Nephron progenitor cell (in vitro differentiated cells): ENCODE measurements around the gene UNCX.

Experiments
- DNase-seq: peaks from one replicate; pipeline ENCODE4 v3.0.0; 2021
- H3K27ac Mint-ChIP-seq: 2 replicates; pipeline ENCODE4 v1.8.0; 2021; ENCODE audit warnings: mild to moderate bottlenecking, moderate library complexity, mixed read lengths
- H3K27me3 Mint-ChIP-seq: 2 replicates; pipeline ENCODE4 v1.8.0; 2021; ENCODE audit warnings: mild to moderate bottlenecking, low read depth, mixed read lengths; ENCODE audit not compliant: poor library complexity
- H3K36me3 Mint-ChIP-seq: 2 replicates; pipeline ENCODE4 v1.8.0; 2021; ENCODE audit warnings: low read depth, mixed read lengths
- H3K4me1 Mint-ChIP-seq: 2 replicates; pipeline ENCODE4 v1.8.0; 2021; ENCODE audit warnings: mixed read lengths
- H3K4me3 Mint-ChIP-seq: 2 replicates; pipeline ENCODE4 v1.8.0; 2021; ENCODE audit warnings: mild to moderate bottlenecking, moderate library complexity, mixed read lengths
- H3K9me3 Mint-ChIP-seq: 2 replicates; pipeline ENCODE4 v1.8.0; 2021; ENCODE audit warnings: mild to moderate bottlenecking, moderate library complexity, mixed read lengths
- TF ChIP-seq, protein P1 (sequence below): fragments of 200-600 bp; sonication (generic); IDR thresholded peaks from 2 replicates; pipeline ENCODE4 v1.5.0; 2021; ENCODE audit warnings: antibody characterized with exemption

The UNCX gene

DNA sequence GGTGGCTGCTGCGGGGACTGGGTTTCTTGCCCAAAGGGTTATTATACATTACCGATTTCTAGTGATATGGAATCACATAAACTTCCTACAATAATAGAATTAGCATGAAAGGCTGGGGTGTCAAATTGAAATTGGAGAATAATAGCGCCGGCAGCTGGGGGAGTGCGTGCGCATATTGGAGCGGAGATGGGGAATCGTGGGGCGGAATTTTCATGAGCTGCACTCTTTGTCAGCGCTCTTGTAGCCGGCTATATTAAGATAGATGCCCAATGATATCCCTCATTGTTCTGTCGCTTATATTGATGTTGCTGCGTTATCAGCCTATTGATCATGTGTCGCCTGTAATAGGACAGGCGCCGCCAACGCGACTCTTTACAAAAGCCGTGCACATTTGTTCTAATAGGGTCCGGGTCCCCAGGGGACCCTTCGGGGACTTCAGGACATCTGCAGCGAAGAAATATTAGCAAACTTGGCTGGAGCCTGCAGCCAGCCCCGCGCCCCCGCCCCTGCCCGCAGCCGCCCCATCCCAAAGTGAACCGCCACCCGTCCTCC is 5.1 kb downstream of the UNCX start:
- H3K4me3 Mint-ChIP-seq = peak overlapping the region; percentile 77
- no peak for DNase-seq
- H3K27me3 Mint-ChIP-seq = peaks cover 89% of the 10 kb centered on the region
- peaks cover 35% of the 10 kb centered on the region for H3K4me1 Mint-ChIP-seq
- no peak overlapping the region for H3K27ac Mint-ChIP-seq
- H3K9me3 Mint-ChIP-seq = no peaks in the 10 kb centered on the region
- TF ChIP-seq, protein P1, sequence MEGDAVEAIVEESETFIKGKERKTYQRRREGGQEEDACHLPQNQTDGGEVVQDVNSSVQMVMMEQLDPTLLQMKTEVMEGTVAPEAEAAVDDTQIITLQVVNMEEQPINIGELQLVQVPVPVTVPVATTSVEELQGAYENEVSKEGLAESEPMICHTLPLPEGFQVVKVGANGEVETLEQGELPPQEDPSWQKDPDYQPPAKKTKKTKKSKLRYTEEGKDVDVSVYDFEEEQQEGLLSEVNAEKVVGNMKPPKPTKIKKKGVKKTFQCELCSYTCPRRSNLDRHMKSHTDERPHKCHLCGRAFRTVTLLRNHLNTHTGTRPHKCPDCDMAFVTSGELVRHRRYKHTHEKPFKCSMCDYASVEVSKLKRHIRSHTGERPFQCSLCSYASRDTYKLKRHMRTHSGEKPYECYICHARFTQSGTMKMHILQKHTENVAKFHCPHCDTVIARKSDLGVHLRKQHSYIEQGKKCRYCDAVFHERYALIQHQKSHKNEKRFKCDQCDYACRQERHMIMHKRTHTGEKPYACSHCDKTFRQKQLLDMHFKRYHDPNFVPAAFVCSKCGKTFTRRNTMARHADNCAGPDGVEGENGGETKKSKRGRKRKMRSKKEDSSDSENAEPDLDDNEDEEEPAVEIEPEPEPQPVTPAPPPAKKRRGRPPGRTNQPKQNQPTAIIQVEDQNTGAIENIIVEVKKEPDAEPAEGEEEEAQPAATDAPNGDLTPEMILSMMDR = no peak
- H3K36me3 Mint-ChIP-seq = no peaks in the 10 kb centered on the region

DNA sequence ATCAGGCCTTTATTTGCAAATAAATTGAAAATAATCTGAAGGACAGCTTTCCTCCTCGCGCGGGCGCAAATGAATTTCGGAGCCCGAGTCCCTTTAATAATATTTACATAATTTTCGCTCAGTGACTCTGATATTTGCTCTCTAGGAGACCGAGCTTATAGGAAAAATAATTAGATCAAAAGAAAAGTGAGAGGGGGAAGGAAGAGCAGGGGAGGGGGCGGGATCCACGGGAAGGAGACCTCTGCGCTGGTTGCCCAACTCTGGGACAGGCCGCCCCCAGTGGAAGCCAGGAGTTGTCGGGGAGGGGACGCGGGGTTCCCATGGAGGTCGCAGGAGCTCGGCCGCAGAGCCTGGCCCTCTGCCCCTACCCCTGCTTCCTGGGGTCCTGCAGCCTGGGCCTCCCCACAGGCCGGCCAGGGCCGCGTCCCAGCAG is 5.8 kb downstream of the UNCX start:
- TF ChIP-seq, protein P1 = no peak
- DNase-seq = peak; percentile 52
- Mint-ChIP-seq H3K27me3 (peaks cover 93% of the 10 kb centered on the region), H3K36me3 (no peaks in the 10 kb centered on the region), H3K4me3 (peak overlapping the region; percentile 56), H3K27ac (no peak overlapping the region), H3K9me3 (no peaks in the 10 kb centered on the region), H3K4me1 (peaks cover 41% of the 10 kb centered on the region)

DNA sequence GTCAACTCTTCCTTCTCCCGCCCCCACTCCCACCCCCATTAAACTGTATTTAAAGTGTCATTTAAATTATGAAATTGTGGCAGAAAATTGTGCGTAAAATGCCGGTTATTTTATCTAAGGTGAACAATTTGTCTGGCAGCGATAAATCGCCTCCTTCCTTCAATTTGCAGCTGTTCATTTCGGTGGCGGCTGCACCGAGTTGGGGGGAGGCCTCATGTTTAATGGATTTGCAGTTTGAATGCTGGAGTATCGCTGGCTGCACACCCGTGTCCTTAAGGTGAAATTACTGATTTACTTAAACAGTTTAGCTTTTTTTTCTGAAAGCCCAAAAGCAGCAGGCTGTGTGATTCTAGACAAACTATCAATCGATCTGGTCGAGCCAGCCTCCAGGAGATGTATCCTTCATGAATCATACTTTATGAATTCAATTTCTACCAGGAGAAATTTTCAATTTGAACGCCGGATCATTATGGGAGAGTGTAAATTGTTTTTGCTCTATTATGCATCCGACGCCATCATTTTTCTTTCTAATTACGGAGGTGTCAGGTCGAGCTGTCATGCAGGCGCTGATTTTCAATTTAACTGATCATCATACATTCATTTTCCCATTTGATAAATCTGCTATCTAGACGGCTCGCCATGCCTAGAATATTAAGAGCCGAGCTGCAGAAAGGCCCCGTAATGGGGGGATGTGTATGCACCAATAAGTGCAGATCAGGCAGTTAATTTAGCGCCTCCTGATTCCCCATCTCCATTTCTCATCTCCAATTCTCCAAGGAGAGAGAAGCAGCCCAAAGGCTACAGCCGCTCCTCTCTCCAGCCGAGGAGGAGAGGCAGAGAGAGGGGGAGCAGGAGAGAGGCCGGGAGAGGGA is 6.5 kb downstream of the UNCX start:
- TF ChIP-seq, protein P1 = no peak
- H3K27ac Mint-ChIP-seq = no peak overlapping the region
- H3K9me3 Mint-ChIP-seq = no peaks in the 10 kb centered on the region
- peaks cover 93% of the 10 kb centered on the region for H3K27me3 Mint-ChIP-seq
- H3K36me3 Mint-ChIP-seq = no peaks in the 10 kb centered on the region
- DNase-seq = no peak
- peaks cover 47% of the 10 kb centered on the region for H3K4me1 Mint-ChIP-seq
- peak overlapping the region; percentile 77 for H3K4me3 Mint-ChIP-seq

DNA sequence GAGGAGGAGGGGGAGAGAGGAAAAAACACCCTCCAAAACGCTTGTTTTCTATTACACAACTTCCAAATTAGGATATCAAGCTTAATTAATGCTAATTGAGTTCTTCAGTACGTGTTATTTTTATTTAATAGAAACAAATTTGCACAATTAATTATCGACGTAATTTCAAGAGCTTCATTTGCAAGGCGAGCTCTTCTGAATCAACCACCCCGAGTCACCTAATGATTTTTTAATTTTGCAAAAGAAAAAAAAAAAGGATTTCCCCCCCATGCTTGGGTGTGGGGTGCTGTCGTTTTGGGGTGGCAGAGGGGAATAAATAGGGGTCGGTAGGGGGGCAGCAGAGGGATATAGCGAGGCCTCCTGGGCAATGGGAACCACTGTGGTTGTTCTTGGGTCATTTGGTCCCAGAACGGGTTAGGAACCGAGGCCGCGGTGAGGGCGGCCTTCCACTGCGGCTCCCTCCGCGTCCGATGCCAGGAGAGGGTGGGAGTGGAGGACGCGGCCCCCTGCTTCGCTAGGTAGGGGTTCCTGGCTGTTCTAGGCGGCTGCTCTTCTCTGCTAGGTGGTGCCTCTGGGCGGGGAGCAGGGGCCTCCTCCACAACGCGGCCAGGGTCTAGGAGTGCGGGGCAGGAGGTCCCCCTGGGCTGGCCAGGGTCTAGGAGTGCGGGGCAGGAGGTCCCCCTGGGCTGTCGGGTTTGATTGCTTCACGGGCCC is 7.3 kb downstream of the UNCX start:
- peak; percentile 45 for DNase-seq
- peaks cover 44% of the 10 kb centered on the region for H3K4me1 Mint-ChIP-seq
- no peak overlapping the region for H3K27ac Mint-ChIP-seq
- no peaks in the 10 kb centered on the region for H3K36me3 Mint-ChIP-seq
- H3K9me3 Mint-ChIP-seq = no peaks in the 10 kb centered on the region
- H3K4me3 Mint-ChIP-seq = peak overlapping the region; percentile 77
- peaks cover 93% of the 10 kb centered on the region for H3K27me3 Mint-ChIP-seq
- TF ChIP-seq, protein P1 = no peak

DNA sequence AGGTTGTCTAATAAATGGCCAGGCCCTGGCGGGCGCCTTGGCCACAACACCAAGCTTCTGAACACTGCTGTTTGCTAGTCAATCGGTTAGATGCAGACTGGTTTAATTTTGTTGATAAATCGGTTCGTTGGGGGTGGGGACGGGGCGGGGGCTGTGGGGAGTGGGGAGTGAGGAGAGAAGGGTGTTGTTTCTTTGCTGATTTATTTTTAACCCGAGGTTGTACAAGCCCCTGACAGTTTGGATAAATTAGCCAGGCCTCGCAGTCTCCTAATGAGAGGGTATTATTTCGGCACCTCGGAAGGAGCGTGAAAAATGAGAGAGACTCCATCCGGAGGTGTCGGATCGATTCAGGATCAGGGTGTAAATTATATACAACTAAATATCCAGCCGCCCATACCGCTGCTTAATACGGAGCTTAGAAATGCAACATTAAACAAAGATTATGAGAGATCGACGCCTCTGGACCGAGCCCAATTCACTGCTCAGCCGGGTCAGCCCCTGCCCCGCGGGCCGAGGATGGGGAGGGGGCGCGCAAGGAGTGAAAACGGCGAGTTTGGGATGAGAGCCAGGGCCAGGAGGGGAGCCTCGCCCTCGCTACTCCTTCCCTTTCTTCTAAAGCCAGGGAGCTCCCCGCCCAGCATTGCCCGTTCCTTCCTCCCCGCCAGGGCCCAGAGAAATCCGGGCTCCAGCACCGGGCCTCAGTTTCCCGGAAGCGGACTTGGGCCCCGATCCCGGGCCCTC is 8.0 kb downstream of the UNCX start:
- H3K27me3 Mint-ChIP-seq = peaks cover 93% of the 10 kb centered on the region
- H3K4me1 Mint-ChIP-seq = peaks cover 50% of the 10 kb centered on the region
- peak overlapping the region; percentile 77 for H3K4me3 Mint-ChIP-seq
- TF ChIP-seq, protein P1 = no peak
- no peaks in the 10 kb centered on the region for H3K9me3 Mint-ChIP-seq
- DNase-seq = no peak
- no peaks in the 10 kb centered on the region for H3K36me3 Mint-ChIP-seq
- peak overlapping the region; percentile 49 for H3K27ac Mint-ChIP-seq
